Hindlimb muscle (tissue), 1 donor: Measurements from ENCODE around the gene ZEB2. TPM values are rescaled to one million over a fixed set of nuclear protein-coding genes. Genes with fewer than 3 reads are reported as not detected.

Source experiments
- DNase-seq: peaks from one replicate; pipeline ENCODE4 v3.0.0-alpha.2; 2013
- polyA plus RNA-seq: library from polyadenylated mRNA; unstranded; fragments of 120-200 nt; gene quantifications from one replicate; pipeline ENCODE4 v1.2.1, GENCODE V29; 2013; ENCODE audit not compliant: insufficient read length

ZEB2 gene
- polyA plus RNA-seq, 1 donor: 132 TPM

DNA sequence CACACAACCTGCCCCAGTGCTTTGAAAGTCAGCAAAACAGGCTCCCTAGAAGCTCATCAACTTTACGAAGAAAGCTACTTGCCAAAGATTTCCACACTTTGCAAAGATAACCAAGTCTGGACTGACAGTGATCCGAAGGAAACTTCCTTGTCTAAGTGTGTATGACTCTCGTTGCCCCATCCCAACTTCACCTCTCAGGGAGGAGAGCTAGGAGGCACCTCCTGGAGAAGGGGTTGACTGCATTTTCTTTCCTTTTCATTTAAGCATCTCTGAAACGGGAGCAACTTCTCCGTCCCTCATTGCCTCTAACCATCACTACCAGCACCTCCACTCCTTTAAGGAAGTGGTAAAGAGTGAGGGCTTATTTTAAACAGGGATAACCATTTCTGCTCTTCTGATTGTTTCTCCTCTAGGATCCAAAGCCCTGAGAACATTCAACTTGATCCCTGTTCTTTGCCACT, 7.0 kb downstream of the ZEB2 start:
- no peak for DNase-seq

DNA sequence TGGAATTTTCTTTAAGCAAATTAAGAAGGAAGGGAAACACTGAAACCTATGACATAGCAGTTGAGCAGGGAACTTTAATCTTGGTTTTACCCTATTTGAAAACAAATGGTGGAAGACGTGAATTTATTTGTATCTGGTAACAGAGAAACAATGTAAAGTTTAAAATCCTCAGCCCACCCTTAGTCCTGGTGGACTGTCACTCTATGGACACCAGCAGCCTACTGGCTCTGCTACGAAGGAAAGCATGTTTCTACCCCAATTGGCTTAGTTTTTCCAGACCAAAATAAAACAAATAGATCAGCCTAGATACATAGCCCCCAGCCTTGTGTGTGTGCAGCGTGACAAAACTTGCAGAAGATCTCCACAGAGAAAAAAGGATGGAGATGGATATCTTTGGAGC, 7.4 kb downstream of the ZEB2 start:
- no peak for DNase-seq

DNA sequence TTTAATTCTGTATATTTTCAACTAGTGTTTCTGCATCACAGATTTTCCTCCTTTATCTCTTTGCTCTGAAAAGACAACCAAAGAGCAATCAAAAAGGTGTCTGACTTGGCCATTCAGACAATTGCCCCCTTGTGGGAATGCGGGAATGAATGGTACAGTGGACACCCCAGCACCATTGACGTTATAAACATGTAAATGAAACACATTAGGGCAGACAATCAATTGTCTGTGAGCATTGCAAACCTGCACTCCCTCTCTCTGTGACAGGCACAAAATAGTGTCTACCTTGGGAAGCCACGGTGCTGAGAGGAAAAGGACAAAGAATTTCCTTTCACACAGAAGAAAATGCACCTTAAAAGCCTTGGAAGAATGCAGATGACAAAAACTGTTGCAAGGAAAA, 8.0 kb downstream of the ZEB2 start:
- no peak for DNase-seq

DNA sequence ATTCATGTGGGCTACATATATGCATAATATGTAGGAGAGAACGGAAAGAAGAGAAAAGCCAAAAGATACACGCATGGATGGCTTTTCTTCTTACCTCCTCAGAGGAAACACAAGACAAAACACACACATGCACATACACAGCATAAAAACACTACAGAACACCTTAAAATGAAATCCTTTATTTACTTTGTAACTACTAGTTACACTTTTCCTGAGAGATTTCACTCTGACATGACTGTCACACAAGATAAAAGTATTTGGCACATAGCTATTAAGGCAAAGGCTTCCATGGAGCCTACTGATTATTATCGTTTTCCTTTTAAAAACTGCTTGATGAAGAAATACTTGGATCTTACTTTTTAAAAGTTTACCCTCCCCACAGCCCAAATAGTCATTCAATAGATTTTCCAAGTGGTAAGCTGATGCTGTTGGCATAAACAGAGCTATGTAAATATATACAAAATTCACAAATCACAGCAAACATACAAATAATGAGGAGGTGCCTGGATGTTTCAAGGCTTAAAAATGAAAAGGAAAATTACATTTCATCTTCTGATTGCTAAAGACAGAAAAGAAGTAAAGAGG, 8.6 kb downstream of the ZEB2 start:
- no peak for DNase-seq

- no peak for DNase-seq
These were observed 9.5 kb downstream of the ZEB2 start for GRCh38 chr2:144510294-144510991.

- no peak for DNase-seq
These were observed 10.1 kb downstream of the ZEB2 start for GRCh38 chr2:144509879-144510221.

DNA sequence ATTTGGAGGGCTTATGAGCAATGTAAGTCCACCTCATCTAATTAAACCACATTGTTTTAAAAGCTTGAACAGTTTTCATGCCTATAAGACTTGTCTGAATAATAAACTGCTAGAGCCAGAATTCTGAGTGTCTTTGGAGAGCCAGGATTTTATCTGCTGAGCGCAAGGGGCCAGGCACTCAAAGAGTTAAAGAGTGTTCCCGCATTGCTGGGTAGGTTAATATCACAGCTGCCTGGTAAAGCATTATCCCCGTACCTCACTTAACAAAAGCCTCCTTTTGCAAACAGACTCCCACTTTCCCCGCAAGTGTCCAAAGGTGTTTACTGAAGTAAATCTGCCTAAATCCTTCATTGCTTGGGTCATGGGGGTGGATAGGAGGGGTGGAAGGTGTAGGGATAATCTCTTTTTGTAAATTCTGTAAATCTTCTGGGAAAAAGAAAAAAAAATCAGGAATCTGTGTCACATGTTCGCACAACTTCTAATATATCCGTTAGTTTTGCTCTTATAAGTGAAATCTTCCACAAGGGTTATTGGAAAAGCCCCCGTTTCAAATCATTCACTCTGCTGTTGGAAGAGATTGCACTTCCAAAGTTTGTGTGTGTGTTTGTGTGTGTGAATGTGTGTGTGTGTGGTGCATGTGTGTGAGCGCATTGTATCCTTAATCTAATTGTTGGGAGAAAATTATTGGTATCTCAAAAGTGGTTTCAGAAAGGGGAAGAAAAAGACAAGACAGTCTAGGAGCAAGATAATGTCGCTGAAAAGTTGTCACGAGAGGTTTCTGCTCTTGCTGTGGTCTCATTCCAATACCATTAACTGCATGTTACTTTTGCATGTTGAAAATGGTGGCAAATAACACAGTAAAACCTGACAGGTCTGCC, 10.7 kb downstream of the ZEB2 start:
- DNase-seq: no peak

GRCh38 chr2:144508172-144508851, 11.6 kb downstream of the ZEB2 start:
- no peak for DNase-seq

DNA sequence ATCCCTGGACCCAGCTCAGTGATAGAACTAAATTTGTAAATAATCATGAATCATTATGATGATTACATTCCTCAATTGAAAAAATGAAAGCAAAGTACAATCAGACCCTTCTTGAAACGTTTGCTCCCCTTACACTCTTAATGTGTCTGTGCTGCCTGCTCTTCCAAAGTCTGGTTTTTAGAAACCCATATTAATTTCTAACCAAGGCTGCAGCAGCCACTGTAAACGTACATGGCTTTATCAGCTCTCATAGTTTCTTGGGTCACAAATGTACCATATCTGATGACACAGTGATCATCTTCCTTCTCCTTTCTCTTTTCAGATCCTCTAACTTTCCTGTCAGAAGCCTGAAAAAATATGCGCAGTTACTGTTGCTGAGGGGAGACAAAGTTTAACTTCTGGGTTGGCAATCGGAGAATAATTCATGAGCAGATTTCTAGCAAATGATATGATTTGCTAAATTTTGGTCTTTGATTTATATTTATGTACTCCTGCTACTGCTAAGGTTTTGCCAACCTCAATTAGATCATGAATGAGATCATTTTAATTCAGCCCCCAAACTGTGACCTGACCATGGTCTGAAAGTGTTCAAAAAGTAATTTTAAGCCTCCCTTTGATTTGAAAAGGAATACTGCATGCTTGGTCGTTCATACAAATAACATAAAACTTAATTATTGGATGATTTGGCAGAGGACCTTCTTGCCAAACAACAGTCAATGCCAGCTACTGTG, 12.3 kb downstream of the ZEB2 start:
- DNase-seq: no peak

DNA sequence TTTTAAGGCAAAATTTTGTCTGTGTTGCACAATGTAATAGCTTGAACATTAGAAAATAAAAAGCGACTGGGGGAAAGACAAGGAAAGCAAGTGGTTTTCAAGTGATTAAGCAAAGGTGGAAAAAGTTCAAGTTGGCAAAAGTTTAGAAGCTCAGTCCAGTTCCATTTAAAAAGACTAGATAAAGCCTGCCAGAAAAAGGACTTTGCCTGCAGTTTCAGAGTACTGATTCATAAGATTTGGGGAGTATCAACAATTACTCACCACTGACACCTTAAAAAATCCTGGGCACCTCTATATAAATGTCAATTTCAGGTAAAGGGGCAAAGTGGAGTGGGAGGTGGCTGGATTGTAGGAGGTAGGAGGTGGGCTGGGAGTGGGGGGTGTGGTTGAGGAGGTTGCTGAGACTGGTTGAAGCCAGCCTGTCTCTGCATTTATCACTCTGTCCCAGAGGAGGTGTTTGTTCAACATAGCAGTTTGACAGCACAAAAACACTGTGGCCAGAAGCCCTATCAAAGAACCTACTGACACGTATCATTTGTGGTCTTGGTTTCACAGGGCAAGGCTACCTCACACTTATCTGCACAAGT, 14.6 kb downstream of the ZEB2 start:
- DNase-seq: no peak

- no peak for DNase-seq
These were observed 15.7 kb downstream of the ZEB2 start for GRCh38 chr2:144504218-144504641.

- DNase-seq: no peak
These were observed 16.7 kb downstream of the ZEB2 start for GRCh38 chr2:144503242-144503641.

- no peak for DNase-seq
These were observed 17.6 kb downstream of the ZEB2 start for GRCh38 chr2:144502369-144502768.

DNA sequence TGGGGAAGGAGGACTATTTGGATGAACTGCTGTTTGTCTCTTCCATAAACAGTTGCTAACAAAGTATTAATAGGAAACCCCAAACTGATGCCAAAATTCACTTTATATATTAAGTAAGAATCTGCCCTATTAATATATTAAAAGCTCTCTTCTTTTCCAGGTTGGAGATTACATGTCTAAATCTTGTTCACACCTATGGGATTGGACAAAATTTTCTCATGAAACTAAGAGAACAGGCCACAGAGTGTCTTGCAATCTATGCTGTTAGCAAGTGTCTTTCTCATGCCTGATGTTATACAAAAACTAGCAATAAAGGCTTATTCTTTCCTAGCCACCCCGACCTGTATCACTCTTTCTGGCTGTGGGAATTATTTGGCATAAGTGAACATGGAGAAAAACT, 18.3 kb downstream of the ZEB2 start:
- DNase-seq: no peak

- DNase-seq: no peak
These were observed 18.8 kb downstream of the ZEB2 start for GRCh38 chr2:144501118-144501517.

GRCh38 chr2:144500563-144500962, 19.4 kb downstream of the ZEB2 start:
- DNase-seq: no peak

DNA sequence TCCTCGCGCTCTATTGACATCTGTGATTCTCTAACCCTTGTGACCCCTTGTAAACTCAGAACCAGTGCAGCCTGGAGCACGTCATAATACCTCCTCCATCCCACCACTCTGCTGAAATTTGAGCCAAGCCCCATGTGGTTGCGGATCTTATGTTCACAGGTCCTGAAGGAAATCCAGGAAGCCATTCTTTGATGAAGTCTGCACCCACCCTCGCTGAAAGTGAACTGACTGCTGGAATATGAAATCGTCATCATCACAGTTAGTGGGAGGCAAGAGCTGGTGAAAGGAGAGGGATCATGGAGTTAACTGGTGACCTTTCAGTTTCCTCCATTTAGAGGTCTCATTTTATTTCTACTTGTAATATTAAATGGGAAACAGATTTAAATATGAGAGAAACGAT, 21.6 kb downstream of the ZEB2 start:
- DNase-seq: no peak

DNA sequence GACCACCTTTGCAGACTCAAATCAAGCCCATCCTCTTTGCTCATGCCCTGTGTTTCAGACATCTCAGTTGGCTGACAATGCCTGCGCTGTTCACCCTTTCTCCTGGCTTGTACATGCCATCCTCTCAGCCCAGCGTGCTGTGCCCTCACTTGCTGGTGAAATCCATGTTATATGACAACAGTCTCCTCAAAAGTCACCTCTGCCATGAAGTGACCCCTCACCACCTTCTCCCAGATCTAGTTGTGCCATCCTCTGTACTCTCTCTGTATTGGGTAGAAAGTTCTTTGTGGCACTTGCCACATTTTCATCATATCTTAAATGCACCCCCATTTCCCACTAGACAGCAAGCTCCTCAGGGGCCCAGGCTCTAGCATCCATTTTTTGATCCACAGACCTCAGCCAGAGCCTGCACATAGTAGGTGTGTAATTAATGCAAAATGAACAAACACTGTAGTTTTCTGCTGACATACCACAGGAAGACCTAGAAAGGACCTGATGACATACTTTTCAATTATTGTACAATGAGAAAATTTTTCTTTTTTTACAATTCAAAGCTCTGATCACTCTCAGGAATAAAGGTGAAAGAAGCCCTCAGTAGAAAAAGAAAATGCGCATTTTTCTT, 22.8 kb downstream of the ZEB2 start:
- DNase-seq: no peak

- no peak for DNase-seq
These were observed 23.6 kb downstream of the ZEB2 start for GRCh38 chr2:144496092-144496976.
